ENCODE data around the gene TNS1. TPM values are rescaled to one million over a fixed set of nuclear protein-coding genes. Genes with fewer than 3 reads are reported as not detected.

TNS1 gene
- total RNA-seq, 1 experiment from 2014 or later = 3.4 TPM

DNA sequence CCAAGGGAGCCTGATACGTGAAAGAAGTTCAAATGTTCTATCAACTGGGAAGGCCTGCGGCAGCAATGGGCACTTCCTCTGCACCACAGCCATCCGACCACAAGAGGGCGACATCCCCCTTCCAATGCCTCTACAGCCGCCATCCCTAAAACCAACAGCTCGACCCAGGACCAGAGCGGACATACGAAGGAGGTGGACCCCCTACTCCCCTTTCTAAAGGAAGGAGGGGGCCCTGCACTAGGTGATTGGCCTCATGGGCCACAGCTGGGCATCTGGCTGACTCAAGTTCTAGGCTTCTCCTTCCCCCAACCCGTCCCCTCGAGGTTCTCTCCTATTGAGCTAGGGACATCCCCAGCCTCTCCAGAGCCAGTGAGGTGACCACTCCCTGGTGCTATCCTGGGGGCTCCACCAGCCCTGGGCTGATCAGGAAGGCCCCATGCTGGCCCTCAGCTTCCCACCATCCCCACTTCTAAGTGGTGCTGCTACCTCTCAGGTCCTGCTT, 217.2 kb downstream of the TNS1 start:
- no peak overlapping the region for H3K56ac ChIP-seq (ENCODE audit: insufficient read length, low read depth, low read length)
- H3K9me3 ChIP-seq (ENCODE audit: control insufficient read depth, low read depth, low read length) = no peaks in the 10 kb centered on the region
- H3K27me3 Mint-ChIP-seq (ENCODE audit: low read depth) = peaks cover 42% of the 10 kb centered on the region
- TF ChIP-seq, protein P1, sequence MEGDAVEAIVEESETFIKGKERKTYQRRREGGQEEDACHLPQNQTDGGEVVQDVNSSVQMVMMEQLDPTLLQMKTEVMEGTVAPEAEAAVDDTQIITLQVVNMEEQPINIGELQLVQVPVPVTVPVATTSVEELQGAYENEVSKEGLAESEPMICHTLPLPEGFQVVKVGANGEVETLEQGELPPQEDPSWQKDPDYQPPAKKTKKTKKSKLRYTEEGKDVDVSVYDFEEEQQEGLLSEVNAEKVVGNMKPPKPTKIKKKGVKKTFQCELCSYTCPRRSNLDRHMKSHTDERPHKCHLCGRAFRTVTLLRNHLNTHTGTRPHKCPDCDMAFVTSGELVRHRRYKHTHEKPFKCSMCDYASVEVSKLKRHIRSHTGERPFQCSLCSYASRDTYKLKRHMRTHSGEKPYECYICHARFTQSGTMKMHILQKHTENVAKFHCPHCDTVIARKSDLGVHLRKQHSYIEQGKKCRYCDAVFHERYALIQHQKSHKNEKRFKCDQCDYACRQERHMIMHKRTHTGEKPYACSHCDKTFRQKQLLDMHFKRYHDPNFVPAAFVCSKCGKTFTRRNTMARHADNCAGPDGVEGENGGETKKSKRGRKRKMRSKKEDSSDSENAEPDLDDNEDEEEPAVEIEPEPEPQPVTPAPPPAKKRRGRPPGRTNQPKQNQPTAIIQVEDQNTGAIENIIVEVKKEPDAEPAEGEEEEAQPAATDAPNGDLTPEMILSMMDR (conservative IDR thresholded peaks at IDR 0.05) = peak; percentile 96
- H3K4me1 ChIP-seq (ENCODE audit: insufficient read depth, low read length) = no peaks in the 10 kb centered on the region
- no peak overlapping the region for H3K9ac ChIP-seq (ENCODE audit: extremely low read depth, insufficient read length, low read length)
- H3K4me1 Mint-ChIP-seq = peaks cover 7 to 16% of the 10 kb centered on the region in 2 experiments; a peak in 3 of 4 replicates
- no peaks in the 10 kb centered on the region for H4K20me1 ChIP-seq (ENCODE audit: control insufficient read depth, insufficient read depth, insufficient read length)
- no peaks in the 10 kb centered on the region for H3K23me2 ChIP-seq (ENCODE audit: insufficient read length, low read depth, low read length, poor library complexity, severe bottlenecking)
- WGBS (ENCODE audit: extremely low coverage, insufficient read length, low lambda C conversion rate) = no CpG with 5 or more reads among the region's 10 CpGs
- peaks cover 14 to 15% of the 10 kb centered on the region in 2 experiments for H3K9me3 Mint-ChIP-seq
- H3K23ac ChIP-seq (ENCODE audit: insufficient read length, low read depth, low read length) = no peak overlapping the region
- H3K79me2 ChIP-seq (ENCODE audit: insufficient read depth, low read length) = no peaks in the 10 kb centered on the region
- no peak overlapping the region for H3T11ph ChIP-seq (ENCODE audit: low read length)
- no peak overlapping the region for H4K5ac ChIP-seq (ENCODE audit: insufficient read length, low read depth, low read length)
- DNase-seq = peak; percentile 87
- no peaks in the 10 kb centered on the region; the same call in 1 of the 2 replicates for H3K27me3 ChIP-seq (ENCODE audit: insufficient read depth, low read length)
- H3K18ac ChIP-seq (ENCODE audit: insufficient read length, low read depth, low read length) = no peak overlapping the region
- H3K79me1 ChIP-seq (ENCODE audit: insufficient read depth, low read depth, low read length, poor library complexity, severe bottlenecking) = no peaks in the 10 kb centered on the region
- H4K8ac ChIP-seq (replicated peaks; ENCODE audit: insufficient read length, low read depth, low read length) = no peak overlapping the region
- no peak overlapping the region for H2BK15ac ChIP-seq (ENCODE audit: low read depth, low read length)
- no peak overlapping the region for H3K4me2 ChIP-seq (ENCODE audit: insufficient read depth, insufficient read length, low read length)
- no peak overlapping the region for H2BK20ac ChIP-seq (ENCODE audit: low read depth, low read length, poor library complexity, severe bottlenecking)
- no peak overlapping the region for H3K27ac ChIP-seq (ENCODE audit: insufficient read length, low read depth, low read length)
- peaks cover 0 to 8% (median 0%) of the 10 kb centered on the region in 3 experiments; a peak in 3 of 7 replicates for H3K36me3 Mint-ChIP-seq (ENCODE audit: insufficient read depth in 1 of 3, low read depth in 3 of 3)
- no peak overlapping the region for H2BK12ac ChIP-seq (ENCODE audit: insufficient read length, low read depth, low read length)
- no peak overlapping the region for H2BK5ac ChIP-seq (ENCODE audit: insufficient read length, low read length)
- H3K4me3 Mint-ChIP-seq = peak overlapping the region in 1 of 2 experiments; percentile 10; a peak in 1 of 5 replicates
- no peak overlapping the region for H3K4ac ChIP-seq (ENCODE audit: low read depth, low read length)
- no peak overlapping the region for H2AK5ac ChIP-seq (ENCODE audit: insufficient read length, low read length)
- H3K27ac Mint-ChIP-seq = peak overlapping the region in 1 of 3 experiments; percentile 49; a peak in 1 of 7 replicates
- H2AFZ ChIP-seq (ENCODE audit: low read length) = no peak overlapping the region
- no peak overlapping the region for H4K91ac ChIP-seq (ENCODE audit: insufficient read length, low read depth, low read length)
- no peak overlapping the region for H2BK120ac ChIP-seq (ENCODE audit: low read depth, low read length, poor library complexity, severe bottlenecking)
- no peak overlapping the region for H3K14ac ChIP-seq (ENCODE audit: insufficient read depth, low read length)
